Stimulated activated CD8-positive, alpha-beta memory T cell treated with anti-CD3 and anti-CD28 coated beads, Interleukin-15, amount 100 ng/mL, for 4 hours (primary cell): ENCODE data around the gene TBC1D21.

ENCODE experiments used
- DNase-seq, 2 donors: peaks; one replicate each; pipeline ENCODE4 v3.0.0-alpha.2; 2020; ENCODE audit warnings: low read depth in 2 of 2

Gene TBC1D21

GRCh38 chr15:73862276-73862675, 11.1 kb upstream of the TBC1D21 start:
- no peak for DNase-seq

GRCh38 chr15:73865379-73865778, 8.0 kb upstream of the TBC1D21 start:
- no peak for DNase-seq

- DNase-seq: no peak
Observed at GRCh38 chr15:73865904-73866303, 7.5 kb upstream of the TBC1D21 start.

GRCh38 chr15:73866481-73866880, 6.9 kb upstream of the TBC1D21 start:
- no peak for DNase-seq

GRCh38 chr15:73866881-73867410, 6.4 kb upstream of the TBC1D21 start:
- DNase-seq: no peak

- DNase-seq: no peak
Observed at GRCh38 chr15:73867426-73867825, 5.9 kb upstream of the TBC1D21 start.

GRCh38 chr15:73867956-73868355, 5.4 kb upstream of the TBC1D21 start:
- no peak for DNase-seq

- DNase-seq: no peak
Observed at GRCh38 chr15:73869216-73869995, 4.0 kb upstream of the TBC1D21 start.

- no peak for DNase-seq
Observed at GRCh38 chr15:73870700-73871408, 2.5 kb upstream of the TBC1D21 start.

- no peak for DNase-seq
Observed at GRCh38 chr15:73872346-73872745, 1.0 kb upstream of the TBC1D21 start.

- DNase-seq: no peak
Observed at GRCh38 chr15:73873889-73874511, 636 bp downstream of the TBC1D21 start.

- no peak for DNase-seq
Observed at GRCh38 chr15:73879426-73879825, 6.1 kb downstream of the TBC1D21 start.

- no peak for DNase-seq
Observed at GRCh38 chr15:73881579-73882320, 8.4 kb downstream of the TBC1D21 start.

GRCh38 chr15:73882761-73883419, 9.5 kb downstream of the TBC1D21 start:
- DNase-seq: no peak

- DNase-seq: no peak
Observed at GRCh38 chr15:73884159-73884558, 10.8 kb downstream of the TBC1D21 start.

- no peak for DNase-seq
Observed at GRCh38 chr15:73885954-73886700, 12.8 kb downstream of the TBC1D21 start.

- DNase-seq: no peak
Observed at GRCh38 chr15:73886717-73887345, 13.5 kb downstream of the TBC1D21 start.

GRCh38 chr15:73887481-73887880, 14.1 kb downstream of the TBC1D21 start:
- no peak for DNase-seq

- DNase-seq: no peak
Observed at GRCh38 chr15:73888224-73889041, 15.1 kb downstream of the TBC1D21 start.
